Large intestine (tissue), 3 donors: ENCODE measurements around the gene HPSE2. TPM values are rescaled to one million over a fixed set of nuclear protein-coding genes. Genes with fewer than 3 reads are reported as not detected.

Experiments used
- DNase-seq, 2 donors: peaks; one replicate each; pipeline versions ENCODE4 v3.0.0 to v3.0.0-alpha.2; 2013
- H3K27ac ChIP-seq: one replicate; pipeline ENCODE4 v1.5.1; 2013; ENCODE audit warnings: low read length
- H3K27me3 ChIP-seq: 2 replicates; pipeline ENCODE4 v1.6.1; 2013; ENCODE audit warnings: low read length; ENCODE audit not compliant: control insufficient read depth, insufficient read depth
- H3K36me3 ChIP-seq: 2 replicates; pipeline ENCODE4 v1.6.1; 2013; ENCODE audit warnings: low read length; ENCODE audit not compliant: control insufficient read depth, insufficient read depth
- H3K4me1 ChIP-seq: one replicate; pipeline ENCODE4 v1.6.1; 2013; ENCODE audit warnings: low read length; ENCODE audit not compliant: control insufficient read depth, insufficient read depth
- H3K4me3 ChIP-seq: one replicate; pipeline ENCODE4 v1.5.1; 2013; ENCODE audit warnings: low read length
- H3K9me3 ChIP-seq: one replicate; pipeline ENCODE4 v1.6.1; 2013; ENCODE audit warnings: mild to moderate bottlenecking, low read depth, low read length, moderate library complexity; ENCODE audit not compliant: control insufficient read depth
- WGBS: methylation state at CpG from one replicate; pipeline ENCODE4 v1.1.5; 2013; ENCODE audit warnings: low lambda C conversion rate; ENCODE audit not compliant: insufficient coverage; 5-methylcytosine and 5-hydroxymethylcytosine counted together
- polyA plus RNA-seq: library from polyadenylated mRNA; unstranded; fragments of 120-200 nt; gene quantifications from one replicate; pipeline ENCODE4 v1.2.1, GENCODE V29; 2013

HPSE2 gene
- polyA plus RNA-seq, 1 donor, result 6.9 TPM

GRCh38 chr10:99084161-99084560, 151.5 kb downstream of the HPSE2 start:
- 20% methylated on average over 1 of the region's 3 CpGs for WGBS
- no peak for DNase-seq
- H3K4me1 ChIP-seq, result no peaks in the 10 kb centered on the region
- H3K4me3 ChIP-seq, result no peak overlapping the region
- no peaks in the 10 kb centered on the region for H3K27me3 ChIP-seq
- H3K27ac ChIP-seq, result no peak overlapping the region
- no peaks in the 10 kb centered on the region for H3K9me3 ChIP-seq
- H3K36me3 ChIP-seq, result no peaks in the 10 kb centered on the region

- no peaks in the 10 kb centered on the region for H3K9me3 ChIP-seq
Measured at GRCh38 chr10:99080275-99080945, 155.2 kb downstream of the HPSE2 start.

GRCh38 chr10:99062591-99062990, 173.1 kb downstream of the HPSE2 start:
- no peak for DNase-seq
- Histone ChIP-seq H3K9me3 (no peaks in the 10 kb centered on the region), H3K27me3 (no peaks in the 10 kb centered on the region), H3K27ac (no peak overlapping the region), H3K36me3 (no peaks in the 10 kb centered on the region), H3K4me1 (no peaks in the 10 kb centered on the region), H3K4me3 (no peak overlapping the region)

More at GRCh38 chr10:99080275-99080945, 155.2 kb downstream of the HPSE2 start:
- H3K4me3 ChIP-seq, result no peak overlapping the region
- no peaks in the 10 kb centered on the region for H3K36me3 ChIP-seq
- H3K4me1 ChIP-seq, result no peaks in the 10 kb centered on the region
- no peak overlapping the region for H3K27ac ChIP-seq
- no CpG with 5 or more reads among the region's 1 CpG for WGBS
- H3K27me3 ChIP-seq, result no peaks in the 10 kb centered on the region
- DNase-seq, result no peak

GRCh38 chr10:99058762-99059161, 176.9 kb downstream of the HPSE2 start:
- H3K4me3 ChIP-seq, result no peak overlapping the region
- no peak overlapping the region for H3K27ac ChIP-seq
- no peak for DNase-seq
- H3K27me3 ChIP-seq, result no peaks in the 10 kb centered on the region
- no peaks in the 10 kb centered on the region for H3K36me3 ChIP-seq
- no peaks in the 10 kb centered on the region for H3K9me3 ChIP-seq
- no peaks in the 10 kb centered on the region for H3K4me1 ChIP-seq

- H3K4me1 ChIP-seq, result no peaks in the 10 kb centered on the region
- no peak overlapping the region for H3K4me3 ChIP-seq
- DNase-seq, result no peak
- H3K36me3 ChIP-seq, result no peaks in the 10 kb centered on the region
- no peaks in the 10 kb centered on the region for H3K27me3 ChIP-seq
- H3K9me3 ChIP-seq, result no peaks in the 10 kb centered on the region
- WGBS, result 77% methylated on average over 2 of the region's 4 CpGs
- no peak overlapping the region for H3K27ac ChIP-seq
Measured at GRCh38 chr10:99057936-99058690, 177.5 kb downstream of the HPSE2 start.

- H3K27ac ChIP-seq, result no peak overlapping the region
- no peak for DNase-seq
- no peaks in the 10 kb centered on the region for H3K4me1 ChIP-seq
- peaks cover 15% of the 10 kb centered on the region for H3K9me3 ChIP-seq
- no peaks in the 10 kb centered on the region for H3K36me3 ChIP-seq
- no peak overlapping the region for H3K4me3 ChIP-seq
- H3K27me3 ChIP-seq, result no peaks in the 10 kb centered on the region
Measured at GRCh38 chr10:99045671-99046070, 190.0 kb downstream of the HPSE2 start.

- Histone ChIP-seq H3K36me3 (no peaks in the 10 kb centered on the region), H3K27me3 (no peaks in the 10 kb centered on the region), H3K9me3 (peaks cover 15% of the 10 kb centered on the region), H3K4me3 (no peak overlapping the region), H3K4me1 (no peaks in the 10 kb centered on the region), H3K27ac (no peak overlapping the region)
- no CpG with 5 or more reads among the region's 10 CpGs for WGBS
- DNase-seq, result no peak
Measured at GRCh38 chr10:99042051-99042771, 193.4 kb downstream of the HPSE2 start.

- Histone ChIP-seq H3K27me3 (no peaks in the 10 kb centered on the region), H3K4me1 (no peaks in the 10 kb centered on the region), H3K36me3 (no peaks in the 10 kb centered on the region), H3K27ac (no peak overlapping the region), H3K4me3 (no peak overlapping the region), H3K9me3 (peaks cover 15% of the 10 kb centered on the region)
- WGBS, result no CpG with 5 or more reads among the region's 4 CpGs
- no peak for DNase-seq
Measured at GRCh38 chr10:99041468-99041867, 194.2 kb downstream of the HPSE2 start.

GRCh38 chr10:99013885-99014284, 221.8 kb downstream of the HPSE2 start:
- H3K9me3 ChIP-seq, result no peaks in the 10 kb centered on the region
- H3K36me3 ChIP-seq, result no peaks in the 10 kb centered on the region
- H3K27me3 ChIP-seq, result no peaks in the 10 kb centered on the region
- WGBS, result no CpG with 5 or more reads among the region's 9 CpGs
- peaks cover 17% of the 10 kb centered on the region for H3K4me1 ChIP-seq
- no peak for DNase-seq
- no peak overlapping the region for H3K27ac ChIP-seq
- H3K4me3 ChIP-seq, result no peak overlapping the region

- H3K4me1 ChIP-seq, result peaks cover 17% of the 10 kb centered on the region
- peak overlapping the region; percentile 44 for H3K27ac ChIP-seq
- H3K9me3 ChIP-seq, result peaks cover 16% of the 10 kb centered on the region
- no peaks in the 10 kb centered on the region for H3K36me3 ChIP-seq
- peak; percentile 37 to 72 for DNase-seq
- H3K27me3 ChIP-seq, result no peaks in the 10 kb centered on the region
- H3K4me3 ChIP-seq, result no peak overlapping the region
Measured at GRCh38 chr10:99010286-99010685, 225.4 kb downstream of the HPSE2 start.
